Keratinocyte (primary cell): Measurements from ENCODE around the gene PPEF1.

Experiments used
- CTCF ChIP-seq, 3 experiments: IDR thresholded peaks in 1 of 3; conservative IDR thresholded peaks in 1 of 3; optimal IDR thresholded peaks in 1 of 3; 2 replicates in 2 of 3; 3 replicates in 1 of 3; pipeline versions ENCODE3 to v1.5.1; 2011; ENCODE audit warnings: low read length in 3 of 3, mild to moderate bottlenecking in 3 of 3, moderate library complexity in 2 of 3, control low read depth in 1 of 3, inconsistent platforms in 1 of 3; ENCODE audit not compliant: insufficient read depth in 2 of 3; ENCODE audit errors: extremely low read depth in 1 of 3
- EZH2 ChIP-seq: IDR thresholded peaks from one replicate; pipeline ENCODE4 v1.6.1; 2012; ENCODE audit warnings: inconsistent platforms, mild to moderate bottlenecking, low read length, moderate library complexity

- TF ChIP-seq CTCF (optimal IDR thresholded peaks at IDR 0.05 in 1 of 3, IDR thresholded peaks at IDR 0.05 in 1 of 3, conservative IDR thresholded peaks at IDR 0.05 in 1 of 3; ENCODE audit: extremely low read depth in 1 of 3, insufficient read depth in 2 of 3, low read length in 3 of 3) (no peak), EZH2 (no peak)
Measured at GRCh38 chrX:18681996-18682395, 25.4 kb upstream of the PPEF1 start.
